ENCODE data around the gene TANGO6.

Gene TANGO6

DNA sequence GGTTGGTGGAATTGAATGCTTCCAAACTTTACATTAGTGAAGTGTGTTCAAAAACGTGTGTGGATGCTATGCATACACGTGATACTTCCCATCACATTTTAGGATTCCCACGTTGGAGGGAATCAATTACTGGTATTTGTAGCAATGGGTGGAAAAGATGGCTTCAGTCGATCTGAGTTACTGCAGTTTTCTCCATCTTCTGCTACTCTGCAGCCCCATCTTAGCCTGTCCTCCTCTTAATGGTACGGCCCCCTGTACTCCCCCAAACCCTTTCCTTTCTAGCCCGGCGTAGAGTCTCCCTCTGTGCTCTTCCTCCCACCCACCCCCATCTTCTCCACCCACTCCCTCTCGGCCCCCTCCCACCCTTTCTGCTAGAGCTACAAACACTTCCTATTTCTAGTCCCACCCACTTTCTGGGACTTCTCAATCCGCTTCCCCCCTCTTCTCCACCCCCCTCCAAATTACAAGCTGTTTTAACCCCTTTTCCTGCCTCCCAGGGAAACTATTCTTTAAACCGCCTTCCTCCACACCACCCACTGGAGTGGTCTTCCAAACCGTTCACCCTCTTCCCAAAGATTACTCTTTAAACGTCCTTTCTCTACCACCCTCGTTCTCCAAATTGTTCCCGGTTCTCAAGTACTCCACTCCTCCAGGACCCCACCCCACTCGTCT, 288.0 kb downstream of the TANGO6 start:
- in situ Hi-C loops (cut with MboI; ENCODE audit: low sequenced_read_pairs) = no loop called here

- in situ Hi-C loops (cut with MboI; ENCODE audit: low sequenced_read_pairs) = no loop called here
These were observed 288.6 kb downstream of the TANGO6 start for GRCh38 chr16:69131839-69132423.

GRCh38 chr16:69132424-69133252, 289.3 kb downstream of the TANGO6 start, which contains the start of the genes CHTF8 and UTP4:
CHTF8 (minus strand) TSS chr16:69132588; CDS start chr16:69121458, 11,130 bp downstream.
UTP4 (plus strand) TSS chr16:69132649; CDS start chr16:69133460, 811 bp downstream.
- in situ Hi-C loops (cut with MboI; ENCODE audit: low sequenced_read_pairs) = no loop called here

- in situ Hi-C loops (cut with MboI; ENCODE audit: low sequenced_read_pairs) = no loop called here
These were observed 290.1 kb downstream of the TANGO6 start for GRCh38 chr16:69133373-69133954.
